ENCODE data around the gene HIPK2.

The HIPK2 gene

GRCh38 chr7:139775829-139776266 is 1.9 kb downstream of the HIPK2 start:
- H3K9me3 ChIP-seq (ENCODE audit: low read depth, low read length), result no peaks in the 10 kb centered on the region
- no peak overlapping the region for H3K27ac ChIP-seq
- peak overlapping the region; percentile 75 for H3K4me3 ChIP-seq
- H3K36me3 ChIP-seq (ENCODE audit: insufficient read depth, low read length), result no peaks in the 10 kb centered on the region
- TF ChIP-seq FOXP2 (optimal IDR thresholded peaks at IDR 0.05; ENCODE audit: control extremely low read depth, extremely low read length, insufficient read depth) (no peak), EZH2 (IDR thresholded peaks at IDR 0.05) (no peak), POLR2AphosphoS5 (IDR thresholded peaks at IDR 0.05; ENCODE audit: borderline replicate concordance, low read depth, low read length) (no peak)
- no peak for DNase-seq (ENCODE audit: low read depth, low spot score)
- no peak overlapping the region for H3K9ac ChIP-seq (ENCODE audit: insufficient read length)

DNA sequence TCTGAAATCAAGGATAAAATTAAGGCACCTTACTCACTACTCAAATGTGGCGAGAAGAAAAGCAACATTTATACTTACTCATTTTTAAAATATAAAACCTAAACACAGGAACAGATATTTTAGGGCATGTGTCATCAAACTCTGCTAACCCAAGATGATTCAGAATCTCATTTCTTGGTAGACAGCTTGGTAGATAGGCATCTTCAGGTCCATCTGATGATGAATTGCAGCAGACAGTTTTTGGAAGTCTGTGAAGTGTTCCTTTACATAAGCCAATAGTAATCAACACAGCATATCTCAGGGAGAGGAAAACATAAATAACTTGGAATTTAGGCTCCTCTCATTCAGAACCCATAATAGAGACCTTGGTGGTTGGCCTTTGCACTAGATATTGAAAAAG is 3.4 kb downstream of the HIPK2 start:
- TF ChIP-seq POLR2AphosphoS5 (IDR thresholded peaks at IDR 0.05; ENCODE audit: borderline replicate concordance, low read depth, low read length), result no peak
- TF ChIP-seq FOXP2 (optimal IDR thresholded peaks at IDR 0.05; ENCODE audit: control extremely low read depth, extremely low read length, insufficient read depth), result no peak
- no peak overlapping the region for H3K27ac ChIP-seq
- H3K36me3 ChIP-seq (ENCODE audit: insufficient read depth, low read length), result no peaks in the 10 kb centered on the region
- DNase-seq (ENCODE audit: low read depth, low spot score), result no peak
- no peak overlapping the region for H3K4me3 ChIP-seq
- H3K9me3 ChIP-seq (ENCODE audit: low read depth, low read length), result no peaks in the 10 kb centered on the region
- no peak overlapping the region for H3K9ac ChIP-seq (ENCODE audit: insufficient read length)

DNA sequence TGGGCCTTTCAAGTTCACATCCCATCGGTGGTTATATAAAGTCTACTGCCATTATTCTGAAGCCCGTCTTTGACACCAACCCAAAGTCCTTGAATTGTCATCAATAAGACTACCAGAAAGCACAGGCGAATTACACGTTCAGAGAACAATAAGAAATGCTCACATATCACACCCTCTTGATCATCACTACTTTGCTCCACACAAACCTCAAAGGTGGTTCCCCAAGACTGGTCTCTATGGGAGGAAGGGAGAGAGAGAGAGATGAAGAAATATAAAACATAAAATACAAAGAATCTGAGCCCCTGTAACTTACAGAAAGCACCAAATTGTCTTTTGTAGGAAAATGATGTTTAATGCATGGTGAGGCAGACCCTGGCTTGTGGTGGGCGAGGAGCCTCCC is 4.4 kb downstream of the HIPK2 start:
- TF ChIP-seq POLR2AphosphoS5 (IDR thresholded peaks at IDR 0.05; ENCODE audit: borderline replicate concordance, low read depth, low read length) (no peak), FOXP2 (optimal IDR thresholded peaks at IDR 0.05; ENCODE audit: control extremely low read depth, extremely low read length, insufficient read depth) (no peak), EZH2 (IDR thresholded peaks at IDR 0.05) (no peak)
- Histone ChIP-seq H3K36me3 (ENCODE audit: insufficient read depth, low read length) (no peaks in the 10 kb centered on the region), H3K4me3 (no peak overlapping the region), H3K9me3 (ENCODE audit: low read depth, low read length) (no peaks in the 10 kb centered on the region), H3K27ac (no peak overlapping the region), H3K9ac (ENCODE audit: insufficient read length) (no peak overlapping the region)
- no peak for DNase-seq (ENCODE audit: low read depth, low spot score)

DNA sequence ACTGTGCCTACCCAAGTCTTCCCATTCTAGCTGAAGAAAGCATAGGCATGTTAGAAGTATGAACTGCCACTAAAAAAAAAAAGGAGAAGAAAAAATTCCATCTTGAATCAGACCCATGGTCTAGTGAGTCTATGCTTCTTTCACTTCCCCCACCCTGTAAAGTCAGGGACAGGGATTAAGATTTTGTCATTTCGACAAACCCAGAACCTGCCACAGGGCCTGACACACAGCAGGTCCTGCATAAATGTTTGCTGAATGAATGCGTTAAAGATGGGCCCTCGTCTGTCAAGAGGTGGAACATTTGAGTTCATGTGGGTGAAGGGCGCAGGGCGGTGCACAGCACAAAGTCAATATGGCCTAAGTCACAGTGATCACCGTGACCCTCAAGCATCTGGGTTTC is 4.9 kb downstream of the HIPK2 start:
- no peak overlapping the region for H3K4me3 ChIP-seq
- H3K36me3 ChIP-seq (ENCODE audit: insufficient read depth, low read length), result no peaks in the 10 kb centered on the region
- no peak for DNase-seq (ENCODE audit: low read depth, low spot score)
- no peaks in the 10 kb centered on the region for H3K9me3 ChIP-seq (ENCODE audit: low read depth, low read length)
- H3K9ac ChIP-seq (ENCODE audit: insufficient read length), result no peak overlapping the region
- H3K27ac ChIP-seq, result no peak overlapping the region
- TF ChIP-seq FOXP2 (optimal IDR thresholded peaks at IDR 0.05; ENCODE audit: control extremely low read depth, extremely low read length, insufficient read depth) (no peak), POLR2AphosphoS5 (IDR thresholded peaks at IDR 0.05; ENCODE audit: borderline replicate concordance, low read depth, low read length) (no peak), EZH2 (IDR thresholded peaks at IDR 0.05) (no peak)

- H3K9me3 ChIP-seq (ENCODE audit: low read depth, low read length), result no peaks in the 10 kb centered on the region
- no peak overlapping the region for H3K4me3 ChIP-seq
- TF ChIP-seq EZH2 (IDR thresholded peaks at IDR 0.05), result no peak
- TF ChIP-seq FOXP2 (optimal IDR thresholded peaks at IDR 0.05; ENCODE audit: control extremely low read depth, extremely low read length, insufficient read depth), result no peak
- no peak for TF ChIP-seq POLR2AphosphoS5 (IDR thresholded peaks at IDR 0.05; ENCODE audit: borderline replicate concordance, low read depth, low read length)
- DNase-seq (ENCODE audit: low read depth, low spot score), result no peak
- H3K9ac ChIP-seq (ENCODE audit: insufficient read length), result no peak overlapping the region
- H3K36me3 ChIP-seq (ENCODE audit: insufficient read depth, low read length), result no peaks in the 10 kb centered on the region
- H3K27ac ChIP-seq, result no peak overlapping the region
These were observed 5.7 kb downstream of the HIPK2 start for GRCh38 chr7:139772115-139772514.

DNA sequence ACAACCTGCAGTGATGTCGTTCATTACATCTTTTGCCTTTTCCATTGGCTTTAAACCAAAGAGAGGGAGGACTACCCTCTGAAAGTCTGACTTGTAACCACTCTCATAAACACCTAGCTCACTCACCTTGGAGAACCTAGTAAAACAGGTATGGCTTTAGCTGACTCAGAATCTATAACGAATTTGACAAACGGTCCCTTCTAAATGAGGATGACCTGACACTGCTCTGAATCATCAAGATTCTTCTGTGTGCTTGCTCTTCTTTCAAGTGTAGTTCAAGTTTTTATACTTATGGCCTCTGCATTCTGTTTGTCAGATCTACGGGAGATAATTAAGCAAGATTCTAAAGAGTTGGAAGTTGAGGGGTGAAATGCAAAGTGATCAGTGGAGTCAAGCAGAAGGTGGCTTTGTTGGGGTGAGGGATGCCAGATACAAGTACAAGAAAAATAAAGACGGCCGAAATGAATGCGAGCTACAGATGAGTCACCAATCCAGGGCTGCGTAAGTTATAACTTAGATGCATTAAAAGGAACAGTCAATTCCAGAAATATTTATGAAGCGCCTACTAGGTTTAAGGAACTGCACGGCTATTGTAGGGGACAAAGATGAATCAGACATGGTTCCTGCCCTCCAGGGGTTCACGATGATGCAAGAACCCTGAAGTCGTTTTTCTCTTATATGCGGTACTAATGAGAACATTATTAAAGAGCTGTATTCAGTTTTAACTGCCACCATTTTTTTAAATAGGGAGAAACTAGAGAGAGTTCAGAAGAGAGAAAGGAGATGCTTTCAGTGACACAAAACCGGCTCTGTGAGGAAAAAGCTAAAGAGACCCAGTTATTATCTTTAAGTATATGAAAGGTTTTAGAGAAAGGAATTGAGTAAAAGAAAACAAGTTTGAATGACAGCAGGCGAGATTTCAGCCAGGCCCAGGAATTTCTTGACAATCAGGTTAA is 6.5 kb downstream of the HIPK2 start:
- Histone ChIP-seq H3K36me3 (ENCODE audit: insufficient read depth, low read length) (no peaks in the 10 kb centered on the region), H3K27ac (no peak overlapping the region), H3K9ac (ENCODE audit: insufficient read length) (no peak overlapping the region), H3K9me3 (ENCODE audit: low read depth, low read length) (no peaks in the 10 kb centered on the region), H3K4me3 (no peak overlapping the region)
- peak; percentile 42 for DNase-seq (ENCODE audit: low read depth, low spot score)
- TF ChIP-seq FOXP2 (optimal IDR thresholded peaks at IDR 0.05; ENCODE audit: control extremely low read depth, extremely low read length, insufficient read depth) (no peak), EZH2 (IDR thresholded peaks at IDR 0.05) (no peak)

DNA sequence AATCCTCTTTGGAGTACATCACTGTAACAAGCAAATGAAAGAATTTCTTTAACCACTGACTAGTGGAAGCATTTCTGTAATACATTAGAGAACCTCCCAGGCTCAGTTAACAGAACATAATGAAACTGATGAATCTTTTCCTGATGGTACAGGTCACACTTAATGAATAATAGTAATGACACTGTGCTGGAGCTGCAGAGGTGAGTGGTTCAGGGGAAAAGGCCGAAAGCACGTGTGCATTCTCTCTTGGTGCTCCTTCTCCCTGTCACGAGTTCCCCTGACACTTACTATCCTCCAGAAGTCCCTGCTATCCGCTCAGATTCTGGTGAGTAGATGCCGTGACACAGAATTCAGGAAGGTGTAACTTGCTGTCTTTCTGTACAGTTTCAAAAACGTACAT is 8.0 kb downstream of the HIPK2 start:
- TF ChIP-seq FOXP2 (optimal IDR thresholded peaks at IDR 0.05; ENCODE audit: control extremely low read depth, extremely low read length, insufficient read depth) (no peak), EZH2 (IDR thresholded peaks at IDR 0.05) (no peak), POLR2AphosphoS5 (IDR thresholded peaks at IDR 0.05; ENCODE audit: borderline replicate concordance, low read depth, low read length) (no peak)
- no peak overlapping the region for H3K27ac ChIP-seq
- DNase-seq (ENCODE audit: low read depth, low spot score), result no peak
- no peak overlapping the region for H3K4me3 ChIP-seq
- H3K9ac ChIP-seq (ENCODE audit: insufficient read length), result no peak overlapping the region
- no peaks in the 10 kb centered on the region for H3K9me3 ChIP-seq (ENCODE audit: low read depth, low read length)
- H3K36me3 ChIP-seq (ENCODE audit: insufficient read depth, low read length), result no peaks in the 10 kb centered on the region

DNA sequence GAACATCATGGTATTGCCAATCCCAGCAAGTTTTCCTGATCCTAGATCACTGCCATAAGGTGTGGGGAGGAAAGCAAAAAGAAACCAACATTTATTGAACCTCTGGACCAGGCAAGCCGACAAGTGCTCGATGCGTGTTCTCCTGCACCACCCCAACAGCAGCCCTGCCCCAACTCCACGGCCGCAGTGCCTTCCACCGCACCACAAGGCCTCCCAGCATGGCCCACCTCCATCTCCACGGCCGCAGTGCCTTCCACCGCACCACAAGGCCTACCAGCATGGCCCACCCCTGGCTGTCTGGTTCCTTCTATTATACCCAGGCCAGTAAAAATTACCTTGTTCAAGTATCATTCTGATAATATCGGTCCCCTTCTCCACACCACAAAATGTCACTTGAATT is 8.7 kb downstream of the HIPK2 start:
- H3K9ac ChIP-seq (ENCODE audit: insufficient read length), result no peak overlapping the region
- H3K9me3 ChIP-seq (ENCODE audit: low read depth, low read length), result no peaks in the 10 kb centered on the region
- H3K4me3 ChIP-seq, result no peak overlapping the region
- no peak for TF ChIP-seq FOXP2 (optimal IDR thresholded peaks at IDR 0.05; ENCODE audit: control extremely low read depth, extremely low read length, insufficient read depth)
- TF ChIP-seq POLR2AphosphoS5 (IDR thresholded peaks at IDR 0.05; ENCODE audit: borderline replicate concordance, low read depth, low read length), result no peak
- TF ChIP-seq EZH2 (IDR thresholded peaks at IDR 0.05), result no peak
- no peak for DNase-seq (ENCODE audit: low read depth, low spot score)
- no peaks in the 10 kb centered on the region for H3K36me3 ChIP-seq (ENCODE audit: insufficient read depth, low read length)
- H3K27ac ChIP-seq, result no peak overlapping the region
